Measurements from ENCODE around the gene KCNQ1OT1.

KCNQ1OT1 gene

GRCh38 chr11:2558861-2559526 is 140.8 kb downstream of the KCNQ1OT1 start:
- Histone ChIP-seq H3K27ac (ENCODE audit: low read length) (no peak overlapping the region), H3K9me2 (replicated peaks; ENCODE audit: insufficient read depth, low read length) (no peaks in the 10 kb centered on the region), H3K27me3 (replicated peaks; ENCODE audit: insufficient read depth, low read length) (no peaks in the 10 kb centered on the region), H3K9ac (ENCODE audit: low read length) (no peak overlapping the region), H3K9me3 (replicated peaks; ENCODE audit: insufficient read depth, low read length) (no peaks in the 10 kb centered on the region), H3K4me3 (ENCODE audit: low read length) (no peak overlapping the region), H3K4me2 (ENCODE audit: low read depth, low read length) (no peak overlapping the region), H2AFZ (ENCODE audit: low read length) (no peak overlapping the region), H4K20me1 (ENCODE audit: insufficient read depth, low read length) (no peaks in the 10 kb centered on the region), H3K36me3 (replicated peaks; ENCODE audit: insufficient read depth, low read length) (no peaks in the 10 kb centered on the region), H3K4me1 (ENCODE audit: low read length) (no peaks in the 10 kb centered on the region), H3K79me2 (ENCODE audit: low read length) (peaks cover 4% of the 10 kb centered on the region; the same call in 1 of the 2 replicates), H3F3A (ENCODE audit: insufficient read depth, low read length) (no peaks in the 10 kb centered on the region)
- TF ChIP-seq EZH2 (optimal IDR thresholded peaks at IDR 0.05; ENCODE audit: low read depth, low read length) (no peak), EZH2phosphoT487 (IDR thresholded peaks at IDR 0.05; ENCODE audit: low read length) (no peak), CTCF (IDR thresholded peaks at IDR 0.05; ENCODE audit: low read length) (no peak)
- DNase-seq, result no peak

- no peak overlapping the region for H3K4me3 ChIP-seq (ENCODE audit: low read length)
- no peak overlapping the region for H3K27ac ChIP-seq (ENCODE audit: low read length)
- H3K36me3 ChIP-seq (replicated peaks; ENCODE audit: insufficient read depth, low read length), result no peaks in the 10 kb centered on the region
- no peak for DNase-seq
- TF ChIP-seq EZH2phosphoT487 (IDR thresholded peaks at IDR 0.05; ENCODE audit: low read length) (no peak), EZH2 (optimal IDR thresholded peaks at IDR 0.05; ENCODE audit: low read depth, low read length) (no peak), CTCF (IDR thresholded peaks at IDR 0.05; ENCODE audit: low read length) (no peak)
- peaks cover 4% of the 10 kb centered on the region; the same call in 1 of the 2 replicates for H3K79me2 ChIP-seq (ENCODE audit: low read length)
- H3F3A ChIP-seq (ENCODE audit: insufficient read depth, low read length), result no peaks in the 10 kb centered on the region
- H3K9ac ChIP-seq (ENCODE audit: low read length), result no peak overlapping the region
- no peaks in the 10 kb centered on the region for H3K4me1 ChIP-seq (ENCODE audit: low read length)
- no peak overlapping the region for H2AFZ ChIP-seq (ENCODE audit: low read length)
- no peak overlapping the region for H3K4me2 ChIP-seq (ENCODE audit: low read depth, low read length)
- no peaks in the 10 kb centered on the region for H3K9me3 ChIP-seq (replicated peaks; ENCODE audit: insufficient read depth, low read length)
- no peaks in the 10 kb centered on the region for H3K27me3 ChIP-seq (replicated peaks; ENCODE audit: insufficient read depth, low read length)
- H3K9me2 ChIP-seq (replicated peaks; ENCODE audit: insufficient read depth, low read length), result no peaks in the 10 kb centered on the region
- H4K20me1 ChIP-seq (ENCODE audit: insufficient read depth, low read length), result no peaks in the 10 kb centered on the region
Observed at GRCh38 chr11:2558397-2558796, 141.4 kb downstream of the KCNQ1OT1 start.
